Measurements from ENCODE around the gene FLOT1. TPM values are rescaled to one million over a fixed set of nuclear protein-coding genes. Genes with fewer than 3 reads are reported as not detected.

FLOT1 gene
- total and polyA plus RNA-seq, 3 donors from 2014 or later = 84.1 to 169 (median 88.1) TPM

DNA sequence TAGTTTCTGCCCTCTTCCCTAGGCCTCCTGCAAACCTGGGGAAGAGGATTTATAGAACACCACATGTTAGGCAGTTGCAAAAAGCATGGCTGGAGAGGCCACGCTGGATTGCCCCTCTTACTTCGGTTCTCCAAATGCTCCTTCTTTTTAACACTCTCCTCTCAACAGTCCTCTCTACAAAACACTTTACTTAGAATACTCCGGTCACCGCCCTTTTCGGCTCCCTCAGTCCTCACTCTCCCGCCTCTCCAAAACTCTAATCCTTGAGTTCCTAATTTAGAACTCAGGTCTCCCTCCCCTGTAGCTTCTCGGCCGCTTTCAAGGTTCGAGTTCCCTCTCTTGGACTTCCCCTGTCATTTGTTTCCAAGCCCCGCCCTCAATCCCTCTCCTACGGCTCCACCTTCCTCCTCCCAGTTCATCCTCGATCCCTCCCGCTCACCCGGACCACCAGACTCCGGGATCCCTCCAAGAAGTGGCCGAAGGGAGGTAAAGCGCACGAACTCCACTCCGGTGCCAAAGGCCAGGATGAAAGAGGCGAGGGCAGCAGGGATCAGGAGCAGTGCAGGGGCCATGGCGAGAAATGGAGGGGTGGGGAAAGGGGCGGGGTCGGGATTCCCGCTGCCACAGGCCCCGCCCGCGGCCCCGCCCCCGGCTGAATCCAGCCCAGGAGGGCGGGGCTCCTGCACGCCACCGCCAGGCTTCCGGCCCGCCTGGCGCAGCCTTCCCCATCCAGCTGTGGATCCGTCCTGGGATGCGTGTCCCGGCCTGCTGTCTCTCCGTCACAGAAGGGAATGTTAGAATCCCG is 51.9 kb downstream of the FLOT1 start, which contains the start of gene NRM:
NRM (minus strand) TSS at position 582 of the 805 bp plus-strand sequence; CDS start at position 572, 10 bp downstream.
- Histone ChIP-seq H3K27ac (peak within 1 kb of the TSS; percentile 61 to 92), H3K4me3 (peak within 1 kb of the TSS; percentile 58 to 72), H3K27me3 (no peaks in the 10 kb centered on the region), H3K4me1 (peaks cover 33% of the 10 kb centered on the region), H3K36me3 (ENCODE audit: low read depth, missing control alignments) (no peaks in the 10 kb centered on the region), H3K9me3 (no peaks in the 10 kb centered on the region)
- TF ChIP-seq, protein P1, sequence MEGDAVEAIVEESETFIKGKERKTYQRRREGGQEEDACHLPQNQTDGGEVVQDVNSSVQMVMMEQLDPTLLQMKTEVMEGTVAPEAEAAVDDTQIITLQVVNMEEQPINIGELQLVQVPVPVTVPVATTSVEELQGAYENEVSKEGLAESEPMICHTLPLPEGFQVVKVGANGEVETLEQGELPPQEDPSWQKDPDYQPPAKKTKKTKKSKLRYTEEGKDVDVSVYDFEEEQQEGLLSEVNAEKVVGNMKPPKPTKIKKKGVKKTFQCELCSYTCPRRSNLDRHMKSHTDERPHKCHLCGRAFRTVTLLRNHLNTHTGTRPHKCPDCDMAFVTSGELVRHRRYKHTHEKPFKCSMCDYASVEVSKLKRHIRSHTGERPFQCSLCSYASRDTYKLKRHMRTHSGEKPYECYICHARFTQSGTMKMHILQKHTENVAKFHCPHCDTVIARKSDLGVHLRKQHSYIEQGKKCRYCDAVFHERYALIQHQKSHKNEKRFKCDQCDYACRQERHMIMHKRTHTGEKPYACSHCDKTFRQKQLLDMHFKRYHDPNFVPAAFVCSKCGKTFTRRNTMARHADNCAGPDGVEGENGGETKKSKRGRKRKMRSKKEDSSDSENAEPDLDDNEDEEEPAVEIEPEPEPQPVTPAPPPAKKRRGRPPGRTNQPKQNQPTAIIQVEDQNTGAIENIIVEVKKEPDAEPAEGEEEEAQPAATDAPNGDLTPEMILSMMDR (IDR thresholded peaks at IDR 0.05) = no peak
- no peak for TF ChIP-seq POLR2A (IDR thresholded peaks at IDR 0.05)
- 1 to 2% methylated on average over 25 to 40 of the region's 40 CpGs for WGBS, 2 donors
- DNase-seq = peak; percentile 91
- intact Hi-C loops (cut with DNase I; ENCODE audit: low total_unique reads) = no loop called here

DNA sequence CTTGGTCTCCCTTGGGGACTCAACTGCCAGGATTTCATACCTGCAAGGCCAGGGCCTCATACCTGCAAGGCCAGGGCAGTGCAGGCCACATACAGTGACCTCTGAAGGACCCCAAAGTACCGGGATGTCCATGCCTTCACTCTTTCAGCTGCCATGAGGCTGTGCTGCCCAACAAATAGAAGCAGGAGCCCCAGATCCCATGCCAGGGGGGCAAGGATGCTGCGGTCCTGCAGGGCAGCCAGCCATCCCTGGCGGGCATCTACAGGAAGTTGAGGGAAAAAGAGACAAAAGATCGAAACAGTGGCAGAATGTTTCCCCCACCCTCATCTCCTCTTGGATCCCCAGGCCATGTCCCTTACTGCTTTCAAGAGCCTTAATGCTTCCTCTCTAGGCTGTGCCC is 52.5 kb downstream of the FLOT1 start:
- WGBS, 2 donors = 30 to 50% methylated on average over 4 of the region's 4 CpGs
- Histone ChIP-seq H3K9me3 (no peaks in the 10 kb centered on the region), H3K4me3 (peak overlapping the region in 1 of 2 donors; percentile 72), H3K4me1 (peaks cover 36% of the 10 kb centered on the region), H3K27ac (peak overlapping the region; percentile 61 to 92), H3K36me3 (ENCODE audit: low read depth, missing control alignments) (no peaks in the 10 kb centered on the region), H3K27me3 (no peaks in the 10 kb centered on the region)
- intact Hi-C loops (cut with DNase I; ENCODE audit: low total_unique reads) = no loop called here
- DNase-seq = no peak
- TF ChIP-seq, protein P1 (IDR thresholded peaks at IDR 0.05) = no peak
- no peak for TF ChIP-seq POLR2A (IDR thresholded peaks at IDR 0.05)

DNA sequence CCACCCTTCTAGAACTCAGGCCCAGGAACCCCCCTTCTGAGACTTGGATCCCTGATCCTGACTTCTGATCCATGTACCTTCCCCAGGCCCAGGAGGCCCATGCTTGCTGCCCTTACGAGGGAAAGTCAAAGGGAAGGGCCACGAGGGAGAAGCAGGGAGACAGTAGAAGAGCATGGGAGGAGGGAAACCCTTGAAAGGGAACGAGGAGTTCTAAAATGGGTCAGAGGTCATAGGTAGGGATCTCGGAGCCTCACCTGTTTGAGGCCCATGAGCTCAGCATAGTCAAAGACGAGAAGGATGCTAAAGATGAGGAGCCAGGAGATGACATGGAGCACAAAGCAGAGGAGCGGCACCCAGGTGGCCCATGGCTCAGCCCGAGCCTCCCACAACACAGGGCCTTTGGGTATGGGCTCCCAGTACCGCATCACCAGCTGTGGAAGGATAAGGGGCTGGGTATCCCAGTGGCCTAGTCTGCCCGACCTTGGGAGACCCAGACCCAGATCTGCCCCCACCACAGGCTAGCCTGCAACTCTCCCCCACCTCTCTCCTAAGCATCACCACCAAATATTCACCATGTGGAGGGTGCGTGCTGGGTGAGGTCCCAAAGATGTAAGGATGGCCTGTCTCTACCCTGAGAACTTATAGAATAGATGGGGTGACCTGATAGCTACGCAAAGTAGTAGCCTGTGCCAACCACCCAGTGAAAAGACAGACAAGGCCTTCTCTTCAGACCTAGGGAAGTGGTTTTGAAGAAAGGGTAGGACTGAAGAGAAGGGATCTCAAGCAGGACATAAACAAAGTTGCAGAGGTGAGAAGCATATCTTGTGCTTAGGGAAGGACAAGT is 53.2 kb downstream of the FLOT1 start:
- DNase-seq = no peak
- peak overlapping the region in 1 of 2 donors; percentile 94 for H3K27ac ChIP-seq
- H3K9me3 ChIP-seq = no peaks in the 10 kb centered on the region
- TF ChIP-seq POLR2A (IDR thresholded peaks at IDR 0.05) = no peak
- TF ChIP-seq, protein P1 (IDR thresholded peaks at IDR 0.05) = no peak
- WGBS, 2 donors = 80 to 84% methylated on average over 9 to 11 of the region's 11 CpGs
- H3K36me3 ChIP-seq (ENCODE audit: low read depth, missing control alignments) = no peaks in the 10 kb centered on the region
- intact Hi-C loops (cut with DNase I; ENCODE audit: low total_unique reads) = no loop called here
- no peaks in the 10 kb centered on the region for H3K27me3 ChIP-seq
- peaks cover 41% of the 10 kb centered on the region for H3K4me1 ChIP-seq
- no peak overlapping the region for H3K4me3 ChIP-seq

DNA sequence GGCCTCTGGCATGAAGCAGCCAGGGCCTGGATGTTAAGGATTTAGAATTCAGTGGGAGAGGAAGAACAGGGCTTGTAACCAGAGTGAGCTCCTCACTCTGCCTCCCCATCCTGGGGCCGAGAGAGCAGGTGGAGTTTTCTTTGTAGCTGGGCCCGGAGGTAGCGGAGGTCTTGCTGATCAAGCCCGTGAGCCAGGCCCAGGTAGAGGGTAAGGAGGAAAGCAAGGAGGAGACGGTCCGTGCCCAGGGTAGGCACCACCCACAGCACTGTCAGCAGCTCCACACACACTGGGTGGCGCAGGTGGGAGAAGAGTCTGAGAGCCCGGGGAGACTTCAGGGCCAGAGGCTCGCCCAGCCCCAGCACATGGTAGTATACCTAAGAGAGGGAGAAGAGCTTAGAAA is 53.9 kb downstream of the FLOT1 start:
- Histone ChIP-seq H3K9me3 (no peaks in the 10 kb centered on the region), H3K36me3 (ENCODE audit: low read depth, missing control alignments) (no peaks in the 10 kb centered on the region), H3K4me3 (no peak overlapping the region), H3K4me1 (peaks cover 42% of the 10 kb centered on the region), H3K27me3 (no peaks in the 10 kb centered on the region), H3K27ac (peak overlapping the region; percentile 89 to 94)
- WGBS, 2 donors = 89 to 90% methylated on average over 9 of the region's 9 CpGs
- TF ChIP-seq POLR2A (IDR thresholded peaks at IDR 0.05) = no peak
- TF ChIP-seq, protein P1 (IDR thresholded peaks at IDR 0.05) = no peak
- intact Hi-C loops (cut with DNase I; ENCODE audit: low total_unique reads) = no loop called here
- no peak for DNase-seq
